ENCODE results near the gene ZMIZ1.

GRCh38 chr10:79254333-79255006, 185.7 kb downstream of the ZMIZ1 start:
- TF ChIP-seq, protein P1, sequence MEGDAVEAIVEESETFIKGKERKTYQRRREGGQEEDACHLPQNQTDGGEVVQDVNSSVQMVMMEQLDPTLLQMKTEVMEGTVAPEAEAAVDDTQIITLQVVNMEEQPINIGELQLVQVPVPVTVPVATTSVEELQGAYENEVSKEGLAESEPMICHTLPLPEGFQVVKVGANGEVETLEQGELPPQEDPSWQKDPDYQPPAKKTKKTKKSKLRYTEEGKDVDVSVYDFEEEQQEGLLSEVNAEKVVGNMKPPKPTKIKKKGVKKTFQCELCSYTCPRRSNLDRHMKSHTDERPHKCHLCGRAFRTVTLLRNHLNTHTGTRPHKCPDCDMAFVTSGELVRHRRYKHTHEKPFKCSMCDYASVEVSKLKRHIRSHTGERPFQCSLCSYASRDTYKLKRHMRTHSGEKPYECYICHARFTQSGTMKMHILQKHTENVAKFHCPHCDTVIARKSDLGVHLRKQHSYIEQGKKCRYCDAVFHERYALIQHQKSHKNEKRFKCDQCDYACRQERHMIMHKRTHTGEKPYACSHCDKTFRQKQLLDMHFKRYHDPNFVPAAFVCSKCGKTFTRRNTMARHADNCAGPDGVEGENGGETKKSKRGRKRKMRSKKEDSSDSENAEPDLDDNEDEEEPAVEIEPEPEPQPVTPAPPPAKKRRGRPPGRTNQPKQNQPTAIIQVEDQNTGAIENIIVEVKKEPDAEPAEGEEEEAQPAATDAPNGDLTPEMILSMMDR (IDR thresholded peaks at IDR 0.05 in 4 of 5, conservative IDR thresholded peaks at IDR 0.05 in 1 of 5), result no peak
- no peak for TF ChIP-seq POLR2A (IDR thresholded peaks at IDR 0.05)

All from gastrocnemius medialis (tissue), 4 donors.